CD8-positive, alpha-beta memory T cell (primary cell): ENCODE data around the gene PACS1. TPM values are rescaled to one million over a fixed set of nuclear protein-coding genes. Genes with fewer than 3 reads are reported as not detected.

Experiments
- CTCF ChIA-PET: fragments of 350-600 bp; sonication (Branson Sonifier 250); formaldehyde crosslinking; loops from one replicate; lab custom pipeline; 2021; ENCODE audit warnings: antibody characterized with exemption; lab: Charles Lee
- POLR2A ChIA-PET: fragments of 350-600 bp; sonication (Branson Sonifier 250); formaldehyde crosslinking; loops from one replicate; lab custom pipeline; 2021; ENCODE audit warnings: antibody characterized with exemption; lab: Charles Lee
- DNase-seq, 5 donors: peaks; one replicate each; pipeline versions ENCODE4 v3.0.0 to v3.0.0-alpha.2; 2020 to 2022; ENCODE audit warnings: mixed read lengths in 1 of 5
- H3K27ac ChIP-seq: one replicate; pipeline ENCODE4 v1.7.0; 2013; ENCODE audit warnings: low read depth, mild to moderate bottlenecking, low read length, moderate library complexity
- H3K27me3 ChIP-seq: 2 replicates; pipeline ENCODE4 v1.7.0; 2013; ENCODE audit warnings: low read length, mild to moderate bottlenecking; ENCODE audit not compliant: insufficient read depth, poor library complexity, severe bottlenecking
- H3K36me3 ChIP-seq: 2 replicates; pipeline ENCODE4 v1.7.0; 2013; ENCODE audit warnings: mild to moderate bottlenecking, low read length, moderate library complexity; ENCODE audit not compliant: insufficient read depth
- H3K4me1 ChIP-seq: 2 replicates; pipeline ENCODE4 v1.7.0; 2013; ENCODE audit warnings: mild to moderate bottlenecking, low read length, moderate library complexity; ENCODE audit not compliant: insufficient read depth
- H3K4me3 ChIP-seq: 2 replicates; pipeline ENCODE4 v1.7.0; 2013; ENCODE audit warnings: mild to moderate bottlenecking, low read length
- H3K9me3 ChIP-seq: 2 replicates; pipeline ENCODE4 v1.7.0; 2013; ENCODE audit warnings: mild to moderate bottlenecking, low read length
- H3K27ac Mint-ChIP-seq, 8 donors: one replicate each; pipeline ENCODE4 v1.8.0; 2020 to 2021; ENCODE audit warnings: mixed read lengths in 8 of 8, mild to moderate bottlenecking in 6 of 8, inconsistent platforms in 3 of 8, moderate library complexity in 3 of 8
- H3K27me3 Mint-ChIP-seq, 2 donors: one replicate each; pipeline ENCODE4 v1.8.0; 2020 to 2021; ENCODE audit warnings: mixed read lengths in 2 of 2, mild to moderate bottlenecking in 1 of 2, moderate library complexity in 1 of 2
- H3K36me3 Mint-ChIP-seq, 3 donors: one replicate each; pipeline ENCODE4 v1.8.0; 2020 to 2021; ENCODE audit warnings: mixed read lengths in 3 of 3, inconsistent platforms in 1 of 3, mild to moderate bottlenecking in 1 of 3
- H3K4me1 Mint-ChIP-seq, 3 donors: one replicate each; pipeline ENCODE4 v1.8.0; 2020 to 2021; ENCODE audit warnings: mixed read lengths in 3 of 3, inconsistent platforms in 1 of 3, mild to moderate bottlenecking in 1 of 3
- H3K4me3 Mint-ChIP-seq, 7 donors: one replicate each; pipeline ENCODE4 v1.8.0; 2020 to 2021; ENCODE audit warnings: mixed read lengths in 7 of 7, mild to moderate bottlenecking in 6 of 7, moderate library complexity in 4 of 7, inconsistent platforms in 2 of 7
- H3K9me3 Mint-ChIP-seq, 5 donors: one replicate each; pipeline ENCODE4 v1.8.0; 2020 to 2022; ENCODE audit warnings: mixed read lengths in 5 of 5, mild to moderate bottlenecking in 3 of 5, moderate library complexity in 2 of 5, inconsistent platforms in 1 of 5
- polyA plus RNA-seq: library from polyadenylated mRNA; unstranded; fragments of 300-500 nt; fragmentation: Illumina TruSeq; gene quantifications from one replicate; pipeline ENCODE4 v1.2.3, GENCODE V29; 2021
- total RNA-seq, 2 experiments: library from RNA; stranded (reverse); gene quantifications; one replicate each; pipeline ENCODE4 v1.2.3, GENCODE V29; 2021

Gene PACS1
- total and polyA plus RNA-seq, 3 experiments from 2014 or later = 73.3 to 86.1 (median 77.4) TPM

DNA sequence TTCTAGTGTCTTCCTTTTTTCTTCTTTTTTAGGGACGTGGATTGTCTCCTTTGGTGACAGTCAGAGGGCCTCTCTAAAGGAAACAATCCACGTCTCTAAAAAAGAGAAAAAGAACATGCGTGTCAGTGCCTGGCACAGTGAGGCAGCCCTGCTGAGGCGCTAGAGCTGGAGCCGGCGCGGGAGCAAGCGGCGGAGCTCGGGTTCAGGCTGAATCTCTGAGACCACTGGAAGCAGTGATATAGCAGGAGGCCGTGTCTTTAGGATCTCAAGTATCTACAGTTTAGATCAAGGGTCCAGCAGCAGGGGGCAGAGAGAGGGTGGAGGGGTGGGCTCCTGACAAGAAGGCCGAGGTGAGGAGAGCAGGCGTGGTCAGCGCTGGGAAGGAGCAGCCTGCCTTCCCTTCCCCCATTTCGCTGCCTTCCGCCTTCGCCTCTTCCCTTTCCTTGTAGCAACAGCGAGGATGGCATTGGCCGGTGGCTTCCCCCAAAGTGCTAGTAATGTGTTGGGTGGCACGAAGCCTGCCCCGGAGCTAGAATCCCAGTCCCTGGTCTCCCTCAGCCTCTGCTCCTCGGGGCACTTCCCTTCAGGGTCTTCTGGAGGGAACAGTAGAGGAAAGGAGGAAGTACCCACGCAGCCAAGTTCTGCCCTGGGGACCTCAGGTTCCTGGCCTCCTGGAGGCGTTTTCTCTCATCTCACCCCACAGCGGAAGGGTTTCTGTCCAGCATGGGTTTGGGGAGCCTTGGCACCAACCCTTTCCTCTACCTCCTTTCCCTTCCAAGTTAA, 170.1 kb downstream of the PACS1 start:
- no peaks in the 10 kb centered on the region for H3K4me1 ChIP-seq
- no peak overlapping the region for H3K4me3 ChIP-seq
- Mint-ChIP-seq H3K27me3 (no peaks in the 10 kb centered on the region), H3K9me3 (no peaks in the 10 kb centered on the region), H3K36me3 (peaks cover 5 to 89% (median 15%) of the 10 kb centered on the region in 3 donors), H3K4me1 (no peaks in the 10 kb centered on the region), H3K4me3 (no peak overlapping the region), H3K27ac (peak overlapping the region in 3 of 8 donors; percentile 11 to 48 (median 27))
- no peak overlapping the region for H3K27ac ChIP-seq
- ChIA-PET POLR2A (interaction anchor here (0.7 kb wide), 1 partner anchor 32 kb away, joined by 3 read pairs; no protein-coding TSS in a partner anchor), CTCF (interaction anchor here (0.8 to 1.0 kb wide), 2 partner anchors 10 to 146 kb away, joined by 3 to 4 read pairs; no protein-coding TSS in a partner anchor)
- DNase-seq = no peak
- no peaks in the 10 kb centered on the region for H3K9me3 ChIP-seq
- H3K27me3 ChIP-seq = no peaks in the 10 kb centered on the region
- H3K36me3 ChIP-seq = peaks cover 49% of the 10 kb centered on the region

DNA sequence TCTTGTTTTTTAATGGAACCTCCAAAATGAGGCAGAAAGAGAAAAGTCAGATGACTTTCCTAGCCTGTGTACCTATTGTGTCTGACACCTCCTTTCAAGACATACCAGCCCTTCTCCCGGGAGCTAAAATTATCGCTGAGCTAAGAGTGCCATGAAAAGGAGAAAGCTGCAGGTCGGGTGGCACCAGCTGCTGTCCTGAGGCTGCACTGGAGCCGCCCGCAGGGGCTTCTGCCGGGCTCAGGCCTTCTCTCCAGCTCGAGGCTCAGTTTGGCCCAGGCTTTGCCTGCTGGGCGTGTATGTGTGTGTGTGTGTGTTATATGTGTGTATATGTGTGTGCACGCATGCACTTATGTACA, 170.7 kb downstream of the PACS1 start:
- Histone ChIP-seq H3K4me3 (no peak overlapping the region), H3K4me1 (no peaks in the 10 kb centered on the region), H3K27ac (no peak overlapping the region), H3K36me3 (peaks cover 45% of the 10 kb centered on the region), H3K27me3 (no peaks in the 10 kb centered on the region), H3K9me3 (no peaks in the 10 kb centered on the region)
- no peaks in the 10 kb centered on the region for H3K9me3 Mint-ChIP-seq
- DNase-seq = no peak
- peak overlapping the region in 1 of 8 donors; percentile 27 for H3K27ac Mint-ChIP-seq
- CTCF ChIA-PET = interaction anchor here (0.8 kb wide), 1 partner anchor 145 kb away, joined by 4 read pairs; no protein-coding TSS in a partner anchor
- no peak overlapping the region for H3K4me3 Mint-ChIP-seq
- H3K36me3 Mint-ChIP-seq = peaks cover 0 to 84% (median 9%) of the 10 kb centered on the region in 3 donors
- POLR2A ChIA-PET = no interaction called here
- no peaks in the 10 kb centered on the region for H3K27me3 Mint-ChIP-seq
- no peaks in the 10 kb centered on the region for H3K4me1 Mint-ChIP-seq

DNA sequence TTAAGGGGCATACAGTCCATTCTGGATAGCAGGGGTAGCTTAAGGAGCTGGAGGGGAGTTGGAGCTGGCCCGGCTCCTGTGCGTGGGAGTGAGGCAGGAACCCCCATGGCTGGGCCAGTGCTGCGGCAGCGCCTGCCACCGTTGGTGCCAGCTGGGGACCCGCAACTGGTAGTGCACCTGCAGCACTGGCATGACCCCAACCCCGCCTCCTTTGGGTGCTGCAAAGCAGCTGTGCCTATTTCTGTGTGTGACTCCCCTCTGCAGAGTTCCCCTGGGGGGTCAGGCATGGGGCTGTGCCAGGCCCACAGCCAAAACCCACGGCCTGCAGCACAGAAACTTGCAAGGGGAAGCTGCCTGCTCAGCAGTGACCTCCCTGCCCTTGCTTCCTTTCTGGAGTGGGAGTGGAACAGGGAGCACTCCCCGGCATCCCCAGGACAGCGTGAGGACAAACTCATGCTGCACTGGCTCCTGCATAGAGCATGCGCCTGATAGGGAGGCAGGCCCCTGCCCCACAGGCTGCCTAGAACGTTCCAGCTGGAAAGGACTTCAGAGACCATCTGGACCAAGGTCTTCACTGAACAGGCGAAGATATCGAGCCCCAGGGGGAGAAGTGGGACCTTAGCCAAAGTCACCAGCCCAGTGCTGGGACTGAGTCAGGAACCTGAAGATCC, 172.2 kb downstream of the PACS1 start:
- Histone ChIP-seq H3K36me3 (peaks cover 37% of the 10 kb centered on the region), H3K27ac (no peak overlapping the region), H3K4me3 (no peak overlapping the region), H3K27me3 (no peaks in the 10 kb centered on the region), H3K4me1 (no peaks in the 10 kb centered on the region), H3K9me3 (no peaks in the 10 kb centered on the region)
- H3K27ac Mint-ChIP-seq = peak overlapping the region in 3 of 8 donors; percentile 27 to 83 (median 42)
- no peaks in the 10 kb centered on the region for H3K27me3 Mint-ChIP-seq
- DNase-seq = no peak
- H3K9me3 Mint-ChIP-seq = no peaks in the 10 kb centered on the region
- CTCF ChIA-PET = no interaction called here
- H3K36me3 Mint-ChIP-seq = peaks cover 0 to 87% (median 7%) of the 10 kb centered on the region in 3 donors
- no peaks in the 10 kb centered on the region for H3K4me1 Mint-ChIP-seq
- peak overlapping the region in 1 of 7 donors; percentile 65 for H3K4me3 Mint-ChIP-seq
- POLR2A ChIA-PET = no interaction called here

DNA sequence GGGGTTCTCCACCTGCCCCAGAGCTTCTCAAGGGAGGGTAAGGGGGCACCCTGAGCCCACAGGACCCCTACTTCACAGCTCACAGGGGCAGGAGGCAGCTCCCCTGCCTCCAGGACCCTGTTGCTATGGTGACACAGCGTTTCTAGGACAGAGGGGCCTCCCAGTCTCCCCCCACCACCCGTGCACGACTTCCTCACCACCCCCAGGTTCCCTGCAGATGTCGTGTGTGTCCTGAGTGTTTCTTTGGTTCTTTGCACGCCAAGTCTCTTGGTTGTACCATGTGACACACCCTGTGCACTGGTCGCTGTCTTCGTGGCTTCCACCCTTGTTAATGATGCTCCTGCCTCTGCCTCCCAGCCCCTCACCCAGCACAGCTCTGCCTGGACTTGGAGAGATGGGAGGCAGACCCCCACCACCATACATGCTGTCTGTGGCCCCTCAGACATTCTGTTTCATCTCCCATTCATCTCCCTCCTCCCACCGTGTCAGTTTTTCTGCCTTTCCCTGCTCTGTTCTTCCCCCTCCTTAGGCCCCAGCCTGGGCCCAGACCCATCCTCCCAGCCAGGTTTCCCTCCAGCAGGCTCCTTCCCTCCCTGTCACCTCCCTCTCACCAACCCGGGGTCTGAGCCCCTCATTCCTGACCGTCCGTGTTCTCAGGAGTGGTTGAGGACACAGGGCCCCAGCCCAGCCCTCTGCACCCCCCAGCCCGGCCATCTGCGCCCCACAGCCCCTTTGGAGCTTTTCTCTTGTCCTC, 173.9 kb downstream of the PACS1 start:
- POLR2A ChIA-PET = interaction anchor here (0.5 kb wide), 1 partner anchor 451 kb away, joined by 4 read pairs; no protein-coding TSS in a partner anchor
- no peaks in the 10 kb centered on the region for H3K4me1 Mint-ChIP-seq
- no peaks in the 10 kb centered on the region for H3K9me3 Mint-ChIP-seq
- no peak for DNase-seq
- H3K4me3 ChIP-seq = no peak overlapping the region
- H3K27me3 ChIP-seq = no peaks in the 10 kb centered on the region
- peaks cover 27% of the 10 kb centered on the region for H3K36me3 ChIP-seq
- no peaks in the 10 kb centered on the region for H3K9me3 ChIP-seq
- H3K27me3 Mint-ChIP-seq = no peaks in the 10 kb centered on the region
- peak overlapping the region in 6 of 8 donors; percentile 20 to 92 (median 62) for H3K27ac Mint-ChIP-seq
- CTCF ChIA-PET = no interaction called here
- H3K4me1 ChIP-seq = no peaks in the 10 kb centered on the region
- no peak overlapping the region for H3K27ac ChIP-seq
- H3K36me3 Mint-ChIP-seq = peaks cover 0 to 81% (median 5%) of the 10 kb centered on the region in 3 donors
- no peak overlapping the region for H3K4me3 Mint-ChIP-seq

DNA sequence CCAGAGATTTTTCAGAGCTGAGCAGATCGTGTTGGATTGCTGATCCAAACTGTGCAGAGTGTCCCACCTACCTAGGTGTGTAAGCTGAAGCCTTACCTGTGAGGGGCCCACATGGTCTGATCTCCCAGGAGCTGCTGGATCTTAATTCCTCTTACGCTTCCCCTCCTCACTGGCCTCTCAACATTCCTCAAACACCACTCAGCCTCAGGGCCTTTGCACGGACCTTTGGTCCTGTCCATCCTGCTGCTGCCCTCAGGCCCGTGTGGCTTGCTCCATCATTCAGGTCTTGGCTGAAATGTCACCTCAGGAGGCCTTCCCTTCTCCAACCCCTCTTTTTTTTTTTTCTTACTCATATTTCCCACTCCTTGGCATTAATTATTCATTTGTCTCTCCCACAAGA, 177.2 kb downstream of the PACS1 start:
- POLR2A ChIA-PET = interaction anchor here (0.5 kb wide), 1 partner anchor 442 kb away, joined by 3 read pairs; no protein-coding TSS in a partner anchor
- no peaks in the 10 kb centered on the region for H3K27me3 ChIP-seq

DNA sequence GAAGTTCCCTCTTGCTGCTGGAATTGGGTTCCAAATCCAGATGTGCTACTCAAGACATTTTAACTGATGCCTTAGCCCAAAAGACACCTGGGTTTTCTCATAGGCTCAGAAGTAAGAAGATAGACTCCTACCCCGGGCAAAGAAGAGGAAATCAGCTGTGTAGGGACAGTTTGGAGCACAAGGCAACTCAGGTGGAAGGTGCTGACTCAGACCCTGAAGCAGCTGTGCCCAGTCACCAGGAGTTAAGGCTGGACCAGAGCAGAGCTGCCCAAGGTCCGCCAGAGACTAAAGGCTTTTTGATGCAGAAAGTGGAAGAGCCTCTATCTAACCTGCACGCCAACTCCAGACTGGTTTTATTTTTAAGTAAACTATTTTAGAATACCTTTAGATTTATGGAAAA, 177.7 kb downstream of the PACS1 start:
- H3K9me3 Mint-ChIP-seq = no peaks in the 10 kb centered on the region
- H3K27ac ChIP-seq = no peak overlapping the region
- no peaks in the 10 kb centered on the region for H3K4me1 ChIP-seq
- no peaks in the 10 kb centered on the region for H3K9me3 ChIP-seq
- H3K36me3 ChIP-seq = peaks cover 3% of the 10 kb centered on the region
- no peaks in the 10 kb centered on the region for H3K27me3 ChIP-seq
- no peak overlapping the region for H3K4me3 ChIP-seq
- DNase-seq = no peak
- H3K27me3 Mint-ChIP-seq = no peaks in the 10 kb centered on the region
- peaks cover 0 to 5% (median 2%) of the 10 kb centered on the region in 3 donors for H3K4me1 Mint-ChIP-seq
- peaks cover 0 to 59% (median 1%) of the 10 kb centered on the region in 3 donors for H3K36me3 Mint-ChIP-seq
- POLR2A ChIA-PET = interaction anchor here (0.5 kb wide), 1 partner anchor 443 kb away, joined by 3 read pairs; no protein-coding TSS in a partner anchor
- CTCF ChIA-PET = interaction anchor here (1.0 kb wide), 1 partner anchor 18 kb away, joined by 3 read pairs; no protein-coding TSS in a partner anchor
- peak overlapping the region in 4 of 8 donors; percentile 17 to 77 (median 70) for H3K27ac Mint-ChIP-seq
- no peak overlapping the region for H3K4me3 Mint-ChIP-seq

More for the DNA sequence above, 177.2 kb downstream of the PACS1 start:
- H3K4me1 Mint-ChIP-seq = peaks cover 0 to 5% (median 2%) of the 10 kb centered on the region in 3 donors
- Histone ChIP-seq H3K4me1 (no peaks in the 10 kb centered on the region), H3K4me3 (no peak overlapping the region), H3K36me3 (peaks cover 3% of the 10 kb centered on the region), H3K27ac (no peak overlapping the region), H3K9me3 (no peaks in the 10 kb centered on the region)
- peaks cover 0 to 64% (median 1%) of the 10 kb centered on the region in 3 donors for H3K36me3 Mint-ChIP-seq
- no peaks in the 10 kb centered on the region for H3K27me3 Mint-ChIP-seq
- H3K4me3 Mint-ChIP-seq = no peak overlapping the region
- H3K27ac Mint-ChIP-seq = peak overlapping the region in 5 of 8 donors; percentile 52 to 90 (median 72)
- CTCF ChIA-PET = interaction anchor here (1.0 kb wide), 1 partner anchor 18 kb away, joined by 3 read pairs; no protein-coding TSS in a partner anchor
- no peak for DNase-seq
- no peaks in the 10 kb centered on the region for H3K9me3 Mint-ChIP-seq

DNA sequence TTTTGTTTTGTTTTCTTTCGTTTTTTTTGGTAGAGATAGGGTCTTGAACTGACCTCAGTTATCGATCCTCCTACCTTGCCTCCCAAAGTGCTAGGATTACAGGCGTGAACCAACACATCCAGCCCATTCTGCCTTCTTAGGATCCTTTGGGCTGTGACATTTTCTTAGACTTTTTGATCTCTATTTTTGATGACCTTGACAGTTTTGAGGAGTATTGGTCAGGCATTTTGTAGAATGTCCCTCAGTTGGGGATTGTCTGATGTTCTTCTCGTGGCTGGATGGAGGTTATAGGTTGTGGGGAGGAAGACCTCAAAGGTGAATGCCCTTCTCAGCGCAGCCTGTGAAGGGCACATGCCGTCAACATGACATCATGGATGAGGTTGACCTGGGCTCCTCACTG, 178.8 kb downstream of the PACS1 start:
- CTCF ChIA-PET = no interaction called here
- peaks cover 0 to 51% (median 1%) of the 10 kb centered on the region in 3 donors for H3K36me3 Mint-ChIP-seq

More for the DNA sequence above, 178.8 kb downstream of the PACS1 start:
- Mint-ChIP-seq H3K9me3 (no peaks in the 10 kb centered on the region), H3K27ac (peak overlapping the region in 5 of 8 donors; percentile 44 to 79 (median 77)), H3K4me1 (peaks cover 5 to 7% (median 6%) of the 10 kb centered on the region in 3 donors), H3K27me3 (peaks cover 0 to 4% of the 10 kb centered on the region in 2 donors), H3K4me3 (peak overlapping the region in 2 of 7 donors; percentile 23 to 29)
- Histone ChIP-seq H3K27me3 (no peaks in the 10 kb centered on the region), H3K36me3 (peaks cover 3% of the 10 kb centered on the region), H3K4me3 (no peak overlapping the region), H3K4me1 (no peaks in the 10 kb centered on the region), H3K9me3 (no peaks in the 10 kb centered on the region), H3K27ac (no peak overlapping the region)
- POLR2A ChIA-PET = no interaction called here
- no peak for DNase-seq
